HAP-1 (cell line): ENCODE measurements around the gene ADGB.

Experiments
- DNase-seq, 2 experiments: peaks; one replicate each; pipeline ENCODE4 v3.0.0-alpha.2; 2016 to 2020; ENCODE audit warnings: low spot score in 2 of 2
- H3K27me3 ChIP-seq: fragments of 250-450 bp; sonication (Bioruptor Pico); 2 replicates; pipeline ENCODE4 v1.5.1; 2020; ENCODE audit warnings: low read depth, mild to moderate bottlenecking, moderate library complexity
- H3K36me3 ChIP-seq: fragments of 250-450 bp; sonication (Bioruptor Pico); replicated peaks from 2 replicates; pipeline ENCODE4 v1.5.1; 2020; ENCODE audit warnings: mild to moderate bottlenecking
- H3K4me1 ChIP-seq: fragments of 250-450 bp; sonication (Bioruptor Pico); 2 replicates; pipeline ENCODE4 v1.5.1; 2020; ENCODE audit warnings: mild to moderate bottlenecking
- H3K4me3 ChIP-seq: fragments of 250-450 bp; sonication (Bioruptor Pico); 2 replicates; pipeline ENCODE4 v1.5.1; 2020; ENCODE audit warnings: mild to moderate bottlenecking, moderate library complexity
- H3K9me3 ChIP-seq: fragments of 250-450 bp; sonication (Bioruptor Pico); 2 replicates; pipeline ENCODE4 v1.5.1; 2020; ENCODE audit warnings: mild to moderate bottlenecking, moderate library complexity
- in situ Hi-C: fragments of 300-500 bp; cut with MboI; formaldehyde crosslinking; loops from 3 replicates; pipeline ENCODE4 v1.14.3; 2020; ENCODE audit warnings: low sequenced_read_pairs, inconsistent platforms, mixed read lengths

Gene ADGB

DNA sequence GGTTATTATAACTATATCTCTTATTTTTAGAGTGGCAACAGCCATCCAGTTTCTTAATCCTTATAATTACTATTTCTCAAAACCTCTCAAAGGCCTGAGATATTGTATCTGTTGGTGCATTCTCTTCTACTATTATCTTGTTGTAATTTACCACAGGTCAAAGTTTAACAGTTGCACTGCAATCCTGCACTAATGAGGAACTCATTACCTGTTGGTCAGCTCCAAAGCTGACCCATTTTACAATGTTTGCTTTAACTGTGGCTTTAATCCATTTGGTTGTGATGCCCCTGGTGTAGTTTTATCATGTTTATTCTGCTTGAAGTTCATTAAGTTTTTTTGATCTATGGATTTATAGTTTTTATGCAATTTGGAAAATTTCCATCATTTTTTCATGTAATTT lies 6.3 kb upstream of the ADGB start:
- no peaks in the 10 kb centered on the region; the same call in 1 of the 2 replicates for H3K27me3 ChIP-seq
- in situ Hi-C loops = no loop called here
- no peak overlapping the region for H3K4me3 ChIP-seq
- no peaks in the 10 kb centered on the region for H3K9me3 ChIP-seq
- H3K36me3 ChIP-seq = no peaks in the 10 kb centered on the region
- H3K4me1 ChIP-seq = no peaks in the 10 kb centered on the region
- no peak for DNase-seq

DNA sequence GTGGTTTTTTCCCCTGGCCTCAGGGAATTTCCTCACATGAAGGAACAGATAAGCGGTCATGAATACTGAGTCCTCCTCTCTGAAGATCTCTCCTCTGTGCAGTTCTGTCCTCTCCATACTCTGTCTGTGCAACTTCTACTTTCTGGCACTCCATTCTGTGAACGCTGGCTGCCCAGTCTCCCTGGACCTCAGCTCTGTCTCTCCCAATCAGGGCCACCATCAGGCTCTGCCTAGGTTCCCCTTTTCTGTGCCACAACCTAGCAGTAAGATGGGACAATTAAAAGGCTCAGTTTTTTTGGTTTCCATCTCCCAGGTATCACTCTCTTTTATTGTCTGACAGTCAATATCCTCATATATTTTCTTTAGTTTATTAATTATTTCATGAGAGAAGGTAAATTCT lies 4.8 kb upstream of the ADGB start:
- in situ Hi-C loops = no loop called here
- H3K36me3 ChIP-seq = no peaks in the 10 kb centered on the region
- H3K4me3 ChIP-seq = no peak overlapping the region
- H3K4me1 ChIP-seq = no peaks in the 10 kb centered on the region
- H3K27me3 ChIP-seq = no peaks in the 10 kb centered on the region; the same call in 1 of the 2 replicates
- no peak for DNase-seq
- no peaks in the 10 kb centered on the region for H3K9me3 ChIP-seq

DNA sequence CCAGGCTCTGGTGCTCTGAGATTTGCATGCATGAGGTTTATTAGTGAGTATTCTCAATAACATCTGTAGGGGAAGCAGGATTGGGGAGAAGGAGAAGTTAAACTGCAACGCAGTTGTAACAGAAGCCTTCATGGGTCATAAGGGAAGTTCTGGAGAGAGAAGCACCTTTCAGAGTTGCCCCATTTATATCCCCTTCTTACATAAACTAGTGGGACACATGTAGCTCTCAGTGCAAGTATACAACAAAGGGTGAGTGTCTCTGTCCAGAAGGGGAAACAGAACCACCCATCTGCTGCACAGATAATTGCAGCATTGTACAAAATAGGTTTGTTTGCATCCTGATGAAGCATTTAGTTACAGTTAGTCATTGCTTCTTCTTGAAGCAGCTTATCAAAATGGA lies 4.3 kb upstream of the ADGB start:
- Histone ChIP-seq H3K4me3 (no peak overlapping the region), H3K4me1 (no peaks in the 10 kb centered on the region), H3K27me3 (no peaks in the 10 kb centered on the region; the same call in 1 of the 2 replicates), H3K36me3 (no peaks in the 10 kb centered on the region), H3K9me3 (no peaks in the 10 kb centered on the region)
- in situ Hi-C loops = no loop called here
- no peak for DNase-seq

DNA sequence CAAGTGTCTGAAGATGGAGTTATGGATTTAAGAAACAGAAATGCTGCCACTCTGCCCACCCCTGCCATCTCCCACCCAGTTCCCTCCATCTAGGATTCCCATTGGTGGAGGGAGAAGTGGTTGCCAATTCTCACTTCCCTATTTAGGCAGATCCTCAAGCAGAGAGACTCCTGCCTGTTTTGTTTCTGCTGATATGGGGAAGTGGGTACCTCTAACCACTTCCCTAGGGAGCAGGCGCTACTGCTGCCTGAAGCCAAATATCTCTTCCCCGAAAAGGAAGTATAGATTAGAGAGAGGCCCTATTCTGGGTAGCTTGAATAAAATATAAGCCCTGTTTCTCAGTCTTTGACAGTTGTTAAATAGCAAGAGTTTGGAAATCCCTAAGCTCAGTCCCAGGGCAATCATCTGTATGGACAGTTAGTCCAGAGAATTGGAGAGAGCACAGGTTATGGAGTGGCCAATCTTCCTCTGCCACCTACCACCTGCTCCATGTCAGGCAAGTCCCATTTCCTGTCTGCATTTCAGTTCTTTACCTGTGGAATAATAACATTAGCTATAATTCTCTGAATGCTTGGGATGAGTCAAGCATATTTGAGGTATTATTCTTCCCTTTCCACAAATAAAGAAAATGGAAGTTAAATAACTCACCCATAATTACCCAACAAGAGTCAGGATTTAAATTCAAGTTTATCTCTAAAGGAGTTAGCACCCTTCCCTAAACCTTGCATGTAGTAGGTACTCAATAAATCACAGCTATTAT lies 2.6 kb upstream of the ADGB start:
- no peaks in the 10 kb centered on the region; the same call in 1 of the 2 replicates for H3K27me3 ChIP-seq
- H3K4me3 ChIP-seq = no peak overlapping the region
- in situ Hi-C loops = no loop called here
- no peak for DNase-seq
- H3K4me1 ChIP-seq = no peaks in the 10 kb centered on the region
- H3K9me3 ChIP-seq = no peaks in the 10 kb centered on the region
- H3K36me3 ChIP-seq = no peaks in the 10 kb centered on the region

DNA sequence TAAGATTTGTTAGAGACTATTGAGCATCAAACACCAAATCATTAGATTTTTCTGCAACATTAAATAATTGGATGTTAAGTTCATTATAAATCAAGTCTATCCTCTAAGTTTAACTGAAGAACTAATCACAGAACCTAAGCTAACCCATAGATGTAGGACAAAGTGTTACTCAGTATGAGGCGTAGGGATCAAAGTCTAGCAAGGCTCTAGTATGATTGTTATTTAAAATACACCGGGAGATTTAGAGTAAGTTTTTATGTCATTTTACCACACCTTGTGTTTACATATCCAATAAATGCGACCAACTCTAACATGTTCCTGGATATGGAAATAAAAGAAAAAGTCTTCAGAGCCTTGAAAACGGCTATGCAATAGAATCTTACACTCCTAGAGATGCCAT lies 2.6 kb downstream of the ADGB start:
- H3K36me3 ChIP-seq = no peaks in the 10 kb centered on the region
- no peaks in the 10 kb centered on the region for H3K27me3 ChIP-seq
- H3K4me1 ChIP-seq = no peaks in the 10 kb centered on the region
- in situ Hi-C loops = no loop called here
- no peak overlapping the region for H3K4me3 ChIP-seq
- no peaks in the 10 kb centered on the region for H3K9me3 ChIP-seq
- DNase-seq = no peak

DNA sequence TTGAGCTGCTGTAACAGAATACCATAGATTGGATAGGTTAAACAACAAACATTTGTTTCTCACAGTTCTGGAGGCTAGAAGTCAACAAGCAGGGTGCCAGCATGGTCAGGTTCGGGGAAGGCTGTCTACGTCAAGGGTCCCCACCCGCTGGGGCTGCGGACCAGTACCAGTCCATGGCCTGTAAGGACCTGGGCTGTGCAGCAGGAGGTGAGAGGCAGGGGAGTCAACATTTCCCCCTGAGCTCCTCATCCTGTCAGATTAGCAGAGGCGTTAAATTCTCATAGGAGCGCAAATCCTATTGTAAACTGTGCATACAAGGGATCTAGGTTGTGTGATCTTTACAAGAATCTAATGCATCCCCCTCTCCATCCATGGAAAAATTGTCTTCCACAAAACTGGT lies 3.8 kb downstream of the ADGB start:
- no peak for DNase-seq
- Histone ChIP-seq H3K4me3 (no peak overlapping the region), H3K9me3 (no peaks in the 10 kb centered on the region), H3K36me3 (no peaks in the 10 kb centered on the region), H3K27me3 (no peaks in the 10 kb centered on the region), H3K4me1 (no peaks in the 10 kb centered on the region)
- in situ Hi-C loops = no loop called here

DNA sequence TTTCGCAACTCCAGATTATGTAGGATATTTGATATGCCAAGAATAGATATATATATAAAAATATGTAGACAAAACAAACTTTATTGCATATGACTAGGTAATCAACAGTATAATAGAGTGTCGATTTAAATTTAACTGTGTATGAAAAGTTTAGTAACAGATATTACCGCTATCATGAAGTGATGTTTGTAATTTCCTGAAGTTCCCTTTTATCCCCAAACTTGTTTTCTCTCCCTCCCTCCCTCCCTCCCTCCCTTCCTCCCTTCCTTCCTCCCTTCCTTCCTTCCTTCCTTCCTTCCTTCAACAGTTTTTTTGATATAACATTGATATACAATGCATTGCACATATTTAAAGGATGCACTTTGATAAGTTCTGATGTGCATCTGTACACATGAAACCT lies 15.2 kb downstream of the ADGB start:
- in situ Hi-C loops = no loop called here
- H3K4me1 ChIP-seq = no peaks in the 10 kb centered on the region

DNA sequence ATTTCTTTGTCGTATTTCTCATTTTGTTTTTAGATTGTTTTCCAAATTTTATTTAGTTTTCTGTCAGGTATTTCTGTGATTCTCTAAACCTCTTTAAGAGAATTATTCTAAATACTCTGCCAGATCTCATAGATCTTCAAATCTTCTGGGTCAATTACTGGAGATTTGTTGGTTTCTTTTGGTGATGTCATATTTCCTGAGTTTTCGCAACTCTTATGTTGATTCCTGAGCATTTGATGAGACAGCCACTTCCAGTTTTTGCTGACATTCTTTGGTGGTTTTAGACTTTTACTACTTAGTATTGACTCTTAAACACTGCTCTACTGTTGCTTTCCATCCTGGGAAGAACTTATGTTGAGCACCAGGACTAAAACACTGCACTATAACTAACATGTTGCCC lies 21.9 kb downstream of the ADGB start:
- DNase-seq = no peak
- Histone ChIP-seq H3K36me3 (no peaks in the 10 kb centered on the region), H3K9me3 (no peaks in the 10 kb centered on the region), H3K4me3 (no peak overlapping the region), H3K27me3 (no peaks in the 10 kb centered on the region), H3K4me1 (no peaks in the 10 kb centered on the region)
- in situ Hi-C loops = no loop called here

More for the DNA sequence above, 15.2 kb downstream of the ADGB start:
- no peaks in the 10 kb centered on the region for H3K27me3 ChIP-seq
- no peaks in the 10 kb centered on the region for H3K36me3 ChIP-seq
- no peaks in the 10 kb centered on the region for H3K9me3 ChIP-seq
- H3K4me3 ChIP-seq = no peak overlapping the region
- DNase-seq = no peak

DNA sequence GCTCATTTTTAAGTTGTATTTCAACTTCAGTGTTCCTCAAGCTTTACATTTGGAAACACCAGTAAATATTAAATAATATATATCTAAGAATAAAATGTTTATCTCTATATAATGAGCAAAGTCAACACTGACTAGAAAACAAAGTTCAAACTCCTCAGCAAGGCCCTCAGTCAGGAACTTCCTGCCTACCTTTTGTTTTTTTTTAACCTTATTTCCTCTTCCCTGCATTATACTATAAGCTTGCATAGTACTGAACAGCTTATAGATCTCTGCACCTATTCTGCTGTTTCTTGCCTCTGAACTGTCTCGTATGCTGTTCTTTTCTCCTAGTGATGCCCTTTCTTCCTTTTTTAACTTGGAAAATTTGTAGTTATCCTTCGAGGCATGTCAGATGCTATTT lies 29.6 kb downstream of the ADGB start:
- in situ Hi-C loops = no loop called here
- no peak for DNase-seq

DNA sequence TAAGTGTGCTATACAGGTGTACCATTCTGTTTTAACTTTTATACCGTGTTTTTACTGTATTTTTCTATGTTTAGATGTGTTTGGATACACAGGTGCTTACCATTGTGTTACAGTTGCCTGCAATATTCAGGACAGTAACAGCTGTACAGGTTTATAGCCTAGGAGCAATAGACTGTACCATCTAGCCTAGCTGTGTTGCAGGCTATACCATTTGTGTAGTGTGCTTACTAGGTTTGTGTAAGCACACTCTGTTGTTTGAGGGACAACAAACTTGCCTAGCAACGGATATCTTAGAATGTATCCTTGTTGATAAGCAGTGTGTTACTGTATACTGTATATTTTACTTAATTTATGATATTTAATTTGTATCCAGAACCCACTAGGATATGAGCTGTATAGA lies 35.2 kb downstream of the ADGB start:
- Histone ChIP-seq H3K4me3 (no peak overlapping the region), H3K4me1 (no peaks in the 10 kb centered on the region), H3K36me3 (no peaks in the 10 kb centered on the region), H3K27me3 (no peaks in the 10 kb centered on the region), H3K9me3 (no peaks in the 10 kb centered on the region)
- in situ Hi-C loops = no loop called here
- no peak for DNase-seq

More for the DNA sequence above, 29.6 kb downstream of the ADGB start:
- Histone ChIP-seq H3K4me3 (no peak overlapping the region), H3K36me3 (no peaks in the 10 kb centered on the region), H3K9me3 (no peaks in the 10 kb centered on the region), H3K4me1 (no peaks in the 10 kb centered on the region), H3K27me3 (no peaks in the 10 kb centered on the region)

DNA sequence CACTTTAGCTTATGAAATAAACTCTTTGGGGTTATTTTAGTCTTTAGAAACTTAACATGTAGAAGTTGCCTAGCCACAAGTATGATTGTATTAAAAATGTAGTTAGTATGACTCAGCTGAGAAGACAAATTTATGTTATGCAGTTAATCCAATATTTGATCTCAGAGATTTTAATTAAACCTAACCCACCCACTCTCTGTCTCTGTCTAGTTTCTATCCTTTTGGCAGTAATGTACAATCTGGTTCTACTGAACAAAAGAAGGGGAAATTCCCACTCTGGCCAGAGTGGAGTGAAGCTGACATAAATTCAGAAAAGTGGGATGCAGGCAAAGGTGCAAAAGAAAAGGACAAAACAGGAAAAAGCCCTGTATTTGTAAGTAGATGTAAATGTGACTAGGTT lies 36.4 kb downstream of the ADGB start:
- Histone ChIP-seq H3K4me3 (no peak overlapping the region), H3K36me3 (no peaks in the 10 kb centered on the region), H3K9me3 (no peaks in the 10 kb centered on the region), H3K4me1 (no peaks in the 10 kb centered on the region), H3K27me3 (no peaks in the 10 kb centered on the region)
- DNase-seq = no peak
- in situ Hi-C loops = no loop called here

DNA sequence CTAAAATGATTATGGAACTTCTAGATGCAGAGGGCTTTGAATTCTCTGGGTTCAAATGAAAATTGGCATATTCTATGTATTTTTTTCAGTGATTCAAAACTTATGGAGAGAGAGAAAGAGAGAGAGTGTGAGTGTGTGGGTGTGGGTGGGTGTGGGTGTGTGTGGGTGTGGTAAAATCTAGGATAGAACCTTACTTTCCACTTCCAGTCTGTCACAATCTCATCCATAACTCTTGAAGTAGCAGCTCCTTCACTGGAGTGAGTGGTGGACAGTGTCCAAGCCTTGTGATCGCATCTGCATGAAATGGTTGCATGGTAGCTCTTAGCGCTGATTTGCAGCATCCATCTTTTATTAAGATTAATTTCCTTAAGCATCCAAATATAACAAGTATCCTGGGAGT lies 37.7 kb downstream of the ADGB start:
- Histone ChIP-seq H3K9me3 (no peaks in the 10 kb centered on the region), H3K27me3 (no peaks in the 10 kb centered on the region), H3K36me3 (no peaks in the 10 kb centered on the region), H3K4me3 (no peak overlapping the region), H3K4me1 (no peaks in the 10 kb centered on the region)
- in situ Hi-C loops = no loop called here
- DNase-seq = no peak

DNA sequence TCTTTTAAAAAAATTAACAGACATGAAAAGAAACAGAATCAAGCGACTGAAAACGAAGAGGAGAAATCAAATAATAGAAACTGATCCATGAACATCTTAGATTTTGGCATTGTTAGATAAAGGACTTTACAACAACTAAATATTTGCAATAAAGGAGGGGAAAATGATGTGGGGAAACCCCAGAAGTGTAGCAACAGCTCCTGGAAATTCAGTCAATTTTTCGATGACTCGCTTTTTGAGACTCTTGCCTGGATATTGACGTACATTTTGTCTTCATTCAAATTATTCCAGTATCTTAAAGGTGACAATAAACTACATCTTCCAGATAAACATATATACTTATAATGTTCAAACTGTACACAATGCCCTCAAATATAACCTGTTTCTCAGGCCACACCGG lies 44.1 kb downstream of the ADGB start:
- no peaks in the 10 kb centered on the region for H3K9me3 ChIP-seq
- no peaks in the 10 kb centered on the region for H3K27me3 ChIP-seq
- in situ Hi-C loops = no loop called here
- no peaks in the 10 kb centered on the region for H3K36me3 ChIP-seq
- DNase-seq = no peak
- H3K4me3 ChIP-seq = no peak overlapping the region
- H3K4me1 ChIP-seq = no peaks in the 10 kb centered on the region

DNA sequence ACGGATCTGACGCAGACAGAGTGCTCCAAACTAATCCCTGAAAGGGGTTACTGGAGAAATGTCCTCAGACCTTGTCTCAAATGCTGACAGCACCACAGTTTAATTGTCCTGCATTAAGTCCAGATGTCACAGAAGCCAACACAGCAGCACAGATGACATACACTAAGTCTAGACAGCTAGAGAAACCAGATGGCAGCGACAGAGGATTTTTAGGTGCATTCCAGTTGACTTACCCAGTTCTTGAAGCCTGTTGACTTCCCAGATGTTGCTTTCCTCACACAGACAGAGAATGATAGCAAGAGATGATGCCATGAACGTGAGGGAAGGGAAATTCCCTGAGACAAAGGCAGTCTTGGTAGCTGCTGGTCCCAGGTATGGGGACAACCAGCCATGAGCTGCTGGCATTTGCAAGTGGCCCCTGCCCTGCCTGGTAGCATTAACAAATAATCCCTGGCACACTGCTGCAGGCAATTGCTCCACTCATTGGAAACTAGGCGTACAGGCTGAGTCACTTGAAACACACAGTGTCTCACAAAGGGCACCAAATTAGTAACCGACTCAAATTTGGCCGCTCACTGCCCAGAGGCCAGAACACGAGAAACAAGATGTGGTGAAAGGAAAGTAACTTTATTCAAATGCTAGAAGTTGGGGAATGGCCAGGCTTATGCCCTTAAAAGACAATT lies 52.2 kb downstream of the ADGB start:
- H3K9me3 ChIP-seq = no peaks in the 10 kb centered on the region
- no peak for DNase-seq
- no peaks in the 10 kb centered on the region for H3K36me3 ChIP-seq
- no peak overlapping the region for H3K4me3 ChIP-seq
- H3K27me3 ChIP-seq = no peaks in the 10 kb centered on the region
- H3K4me1 ChIP-seq = no peaks in the 10 kb centered on the region
- in situ Hi-C loops = no loop called here
